Measurements from ENCODE around the gene XPC. TPM values are rescaled to one million over a fixed set of nuclear protein-coding genes. Genes with fewer than 3 reads are reported as not detected.

Gene XPC
- total and polyA plus RNA-seq, 2 of the 8 experiments (the other 6 are each of a cell fraction or from before 2014, with no cell fraction given): 8.8 to 27.3 TPM

- TF ChIP-seq ATF2 (IDR thresholded peaks at IDR 0.05; ENCODE audit: low read length) (no peak), RAD21 (IDR thresholded peaks at IDR 0.05 in 1 of 2, conservative IDR thresholded peaks at IDR 0.05 in 1 of 2; ENCODE audit: low read depth in 2 of 2, low read length in 2 of 2) (peak; percentile 43 to 62; a peak in 3 of 4 replicates), RNF2 (IDR thresholded peaks at IDR 0.05; ENCODE audit: borderline replicate concordance, low read depth, low read length, missing control alignments, poor library complexity, severe bottlenecking) (no peak), CTCF (IDR thresholded peaks at IDR 0.05; ENCODE audit: control extremely low read depth in 1 of 3, insufficient read depth in 1 of 3, low read depth in 1 of 3, low read length in 3 of 3) (peak; percentile 96 to 99 (median 99)), SIN3A (conservative IDR thresholded peaks at IDR 0.05 in 1 of 2, IDR thresholded peaks at IDR 0.05 in 1 of 2; ENCODE audit: low read depth in 1 of 2, low read length in 2 of 2) (0 out of 4 replicates have a peak, but pooled peaks of 1 of the 2 experiments have one; percentile 49), TCF12 (IDR thresholded peaks at IDR 0.05; ENCODE audit: low read depth, low read length) (0 out of 2 replicates have a peak, but pooled peaks have one; percentile 12), USF2 (IDR thresholded peaks at IDR 0.05; ENCODE audit: low read length) (no peak), TAF1 (IDR thresholded peaks at IDR 0.05; ENCODE audit: low read depth, low read length) (0 out of 2 replicates have a peak, but pooled peaks have one; percentile 28), TEAD4 (IDR thresholded peaks at IDR 0.05; ENCODE audit: low read depth, low read length) (peak; percentile 48; the same call in 1 of the 2 replicates), RBBP5 (IDR thresholded peaks at IDR 0.05; ENCODE audit: borderline replicate concordance, low read depth, low read length) (no peak), YY1 (IDR thresholded peaks at IDR 0.05; ENCODE audit: low read depth, low read length) (peak; percentile 30; the same call in 1 of the 2 replicates), ATF3 (IDR thresholded peaks at IDR 0.05; ENCODE audit: insufficient read depth, low read depth, low read length) (peak; percentile 17; the same call in 1 of the 2 replicates)
Measured at GRCh38 chr3:14148041-14148985, 30.1 kb downstream of the XPC start (continued).

Measured in H1 (cell line).